Loucy (cell line): ENCODE measurements around the gene UCK2.

Source experiments
- EZH2phosphoT487 ChIP-seq: fragments of 200-600 bp; IDR thresholded peaks from 2 replicates; pipeline ENCODE4 v1.6.1; 2018; ENCODE audit warnings: antibody characterized with exemption, mild to moderate bottlenecking, moderate library complexity, borderline replicate concordance
- TF ChIP-seq, protein P1 (sequence below): fragments of 200-600 bp; sonication (generic); conservative IDR thresholded peaks from 2 replicates; pipeline ENCODE4 v1.5.1; 2014; ENCODE audit warnings: mild to moderate bottlenecking, antibody characterized with exemption, low read length

DNA sequence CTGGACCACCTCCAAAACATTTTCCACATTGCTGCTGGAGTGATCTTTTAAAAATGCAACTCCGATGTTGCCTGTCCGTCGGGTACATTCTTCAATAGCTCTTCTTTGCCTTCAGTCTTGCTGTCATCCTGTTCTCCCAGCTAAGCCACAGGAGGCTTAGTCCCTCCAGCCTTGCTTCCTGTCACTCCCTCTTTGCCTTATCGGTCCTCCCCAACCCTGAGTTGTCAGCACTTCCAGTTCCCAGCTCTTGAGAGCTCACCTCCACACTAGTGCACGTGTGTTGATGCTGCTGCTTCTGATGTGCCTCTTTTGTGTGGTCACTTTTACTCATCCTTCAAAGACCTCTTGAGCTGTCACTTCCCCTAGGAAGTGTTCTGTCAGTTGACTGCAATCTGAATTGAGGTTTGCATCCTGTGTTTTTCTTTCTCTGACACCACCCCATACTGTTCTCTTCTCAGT lies 15.3 kb downstream of the UCK2 start:
- TF ChIP-seq, protein P1, sequence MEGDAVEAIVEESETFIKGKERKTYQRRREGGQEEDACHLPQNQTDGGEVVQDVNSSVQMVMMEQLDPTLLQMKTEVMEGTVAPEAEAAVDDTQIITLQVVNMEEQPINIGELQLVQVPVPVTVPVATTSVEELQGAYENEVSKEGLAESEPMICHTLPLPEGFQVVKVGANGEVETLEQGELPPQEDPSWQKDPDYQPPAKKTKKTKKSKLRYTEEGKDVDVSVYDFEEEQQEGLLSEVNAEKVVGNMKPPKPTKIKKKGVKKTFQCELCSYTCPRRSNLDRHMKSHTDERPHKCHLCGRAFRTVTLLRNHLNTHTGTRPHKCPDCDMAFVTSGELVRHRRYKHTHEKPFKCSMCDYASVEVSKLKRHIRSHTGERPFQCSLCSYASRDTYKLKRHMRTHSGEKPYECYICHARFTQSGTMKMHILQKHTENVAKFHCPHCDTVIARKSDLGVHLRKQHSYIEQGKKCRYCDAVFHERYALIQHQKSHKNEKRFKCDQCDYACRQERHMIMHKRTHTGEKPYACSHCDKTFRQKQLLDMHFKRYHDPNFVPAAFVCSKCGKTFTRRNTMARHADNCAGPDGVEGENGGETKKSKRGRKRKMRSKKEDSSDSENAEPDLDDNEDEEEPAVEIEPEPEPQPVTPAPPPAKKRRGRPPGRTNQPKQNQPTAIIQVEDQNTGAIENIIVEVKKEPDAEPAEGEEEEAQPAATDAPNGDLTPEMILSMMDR: no peak
- no peak for TF ChIP-seq EZH2phosphoT487
